Fibroblast of pulmonary artery (primary cell): ENCODE results near the gene CTAG1B.
"Not testable (repeated sequence)": the region's sequence is repeated elsewhere in the genome, so short reads cannot be mapped to it uniquely, and the experiment has no call there.

ENCODE experiments used
- DNase-seq: peaks from one replicate; pipeline ENCODE4 v3.0.0-alpha.2; 2010; ENCODE audit warnings: low read depth
- H3K4me3 ChIP-seq: replicated peaks from 2 replicates; pipeline ENCODE4 v1.5.1; 2011; ENCODE audit warnings: low read depth, mild to moderate bottlenecking, control low read depth, low read length, moderate library complexity
- CTCF ChIP-seq: IDR thresholded peaks from 2 replicates; pipeline ENCODE4 v1.5.1; 2011; ENCODE audit warnings: mild to moderate bottlenecking, control low read depth, low read length, inconsistent platforms; ENCODE audit errors: missing control alignments

CTAG1B gene

GRCh38 chrX:154655786-154656185 lies 36.7 kb upstream of the CTAG1B start:
- TF ChIP-seq CTCF: no peak
- DNase-seq: no peak
- H3K4me3 ChIP-seq: no peak overlapping the region

GRCh38 chrX:154655346-154655745 lies 36.3 kb upstream of the CTAG1B start:
- DNase-seq: no peak
- no peak overlapping the region for H3K4me3 ChIP-seq
- TF ChIP-seq CTCF: no peak

- no peak for DNase-seq
- no peak for TF ChIP-seq CTCF
- no peak overlapping the region for H3K4me3 ChIP-seq
These were observed 35.8 kb upstream of the CTAG1B start for GRCh38 chrX:154654925-154655324.

- no peak for DNase-seq
- no peak overlapping the region for H3K4me3 ChIP-seq
- TF ChIP-seq CTCF: no peak
These were observed 35.3 kb upstream of the CTAG1B start for GRCh38 chrX:154654372-154654771.

GRCh38 chrX:154653413-154653812 lies 34.3 kb upstream of the CTAG1B start, which contains the start of gene CTAG2:
Gene CTAG2, minus strand, starts transcription at chrX:154653579. Its CDS starts 64 bp downstream, at chrX:154653515.
- not testable (repeated sequence) for H3K4me3 ChIP-seq, DNase-seq

- TF ChIP-seq CTCF: no peak
- no peak for DNase-seq
- no peak overlapping the region for H3K4me3 ChIP-seq
These were observed 33.9 kb upstream of the CTAG1B start for GRCh38 chrX:154653048-154653401.

GRCh38 chrX:154652311-154653047 lies 33.4 kb upstream of the CTAG1B start:
- no peak overlapping the region for H3K4me3 ChIP-seq
- DNase-seq: no peak
- no peak for TF ChIP-seq CTCF
